ENCODE results near the gene BCL11B. TPM values are rescaled to one million over a fixed set of nuclear protein-coding genes. Genes with fewer than 3 reads are reported as not detected.

Gene BCL11B
- total and polyA plus RNA-seq, 2 of the 8 experiments (the other 6 are each of a cell fraction or from before 2014, with no cell fraction given): 0.63 to 5.9 TPM

DNA sequence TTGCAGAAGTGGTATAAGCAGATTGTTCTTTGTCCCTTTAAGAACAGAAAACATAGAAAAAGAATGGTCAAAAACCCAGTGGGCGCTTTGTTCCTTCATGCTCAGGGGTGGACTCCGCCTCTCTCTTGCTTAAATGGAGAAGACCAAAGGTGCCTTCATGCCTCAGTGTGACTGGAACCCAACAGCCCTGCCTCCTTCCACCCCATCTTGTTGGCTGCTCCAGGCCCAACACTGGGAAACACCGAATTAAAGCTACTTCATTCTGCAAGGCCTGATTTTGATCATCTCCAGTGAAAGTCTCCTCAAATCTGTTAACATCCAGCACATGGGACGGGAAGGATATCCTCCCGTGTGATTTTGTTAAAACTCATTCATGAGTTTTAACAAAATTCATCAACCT lies 103.7 kb downstream of the BCL11B start (continued):
- TF ChIP-seq, protein P1, sequence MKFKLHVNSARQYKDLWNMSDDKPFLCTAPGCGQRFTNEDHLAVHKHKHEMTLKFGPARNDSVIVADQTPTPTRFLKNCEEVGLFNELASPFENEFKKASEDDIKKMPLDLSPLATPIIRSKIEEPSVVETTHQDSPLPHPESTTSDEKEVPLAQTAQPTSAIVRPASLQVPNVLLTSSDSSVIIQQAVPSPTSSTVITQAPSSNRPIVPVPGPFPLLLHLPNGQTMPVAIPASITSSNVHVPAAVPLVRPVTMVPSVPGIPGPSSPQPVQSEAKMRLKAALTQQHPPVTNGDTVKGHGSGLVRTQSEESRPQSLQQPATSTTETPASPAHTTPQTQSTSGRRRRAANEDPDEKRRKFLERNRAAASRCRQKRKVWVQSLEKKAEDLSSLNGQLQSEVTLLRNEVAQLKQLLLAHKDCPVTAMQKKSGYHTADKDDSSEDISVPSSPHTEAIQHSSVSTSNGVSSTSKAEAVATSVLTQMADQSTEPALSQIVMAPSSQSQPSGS (IDR thresholded peaks at IDR 0.05; ENCODE audit: low read length): no peak
- TF ChIP-seq HDAC6 (IDR thresholded peaks at IDR 0.05; ENCODE audit: low read depth, low read length) (no peak), SP2 (IDR thresholded peaks at IDR 0.05; ENCODE audit: low read length) (no peak), ZNF274 (IDR thresholded peaks at IDR 0.05; ENCODE audit: borderline replicate concordance, extremely low read depth, low read length) (no peak), BRCA1 (IDR thresholded peaks at IDR 0.05; ENCODE audit: low read depth, low read length) (no peak), GABPA (IDR thresholded peaks at IDR 0.05; ENCODE audit: borderline replicate concordance, insufficient read depth, low read length) (no peak), TEAD4 (IDR thresholded peaks at IDR 0.05; ENCODE audit: low read depth, low read length) (no peak), NANOG (IDR thresholded peaks at IDR 0.05; ENCODE audit: insufficient read depth, low read depth, low read length, poor library complexity, severe bottlenecking) (no peak), YY1 (IDR thresholded peaks at IDR 0.05; ENCODE audit: low read depth, low read length) (no peak)

Data from H1 (cell line).